Colon (tissue), 2 donors: Measurements from ENCODE around the gene GPRIN2.
"Not testable (repeated sequence)": the region's sequence is repeated elsewhere in the genome, so short reads cannot be mapped to it uniquely, and the experiment has no call there.

Source experiments
- FAIRE-seq: peaks from 2 replicates; lab custom pipeline; 2012; peaks lifted over from hg19 to GRCh38; lab: Jason Lieb, UNC
- donor health status: control.
- donor health status: control.

GPRIN2 gene

DNA sequence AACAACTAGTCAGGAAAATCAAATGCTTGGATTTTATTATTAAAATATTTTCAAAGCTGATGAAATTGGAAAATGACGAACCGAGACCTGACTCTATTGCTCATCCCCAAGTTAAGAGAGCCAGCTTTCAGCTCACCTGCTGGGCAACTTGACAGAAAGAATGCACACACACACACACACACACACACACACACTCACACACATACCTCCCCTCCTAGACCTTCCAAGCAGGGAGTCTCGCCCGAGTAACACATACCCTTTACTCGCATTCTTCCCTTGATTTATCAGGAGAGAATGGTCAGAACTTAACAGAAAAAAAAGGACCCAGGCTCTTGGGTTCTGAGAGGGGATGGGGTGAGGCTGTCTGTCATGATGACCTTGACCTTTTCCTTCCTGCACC is 19.1 kb downstream of the GPRIN2 start:
- no peak for FAIRE-seq

DNA sequence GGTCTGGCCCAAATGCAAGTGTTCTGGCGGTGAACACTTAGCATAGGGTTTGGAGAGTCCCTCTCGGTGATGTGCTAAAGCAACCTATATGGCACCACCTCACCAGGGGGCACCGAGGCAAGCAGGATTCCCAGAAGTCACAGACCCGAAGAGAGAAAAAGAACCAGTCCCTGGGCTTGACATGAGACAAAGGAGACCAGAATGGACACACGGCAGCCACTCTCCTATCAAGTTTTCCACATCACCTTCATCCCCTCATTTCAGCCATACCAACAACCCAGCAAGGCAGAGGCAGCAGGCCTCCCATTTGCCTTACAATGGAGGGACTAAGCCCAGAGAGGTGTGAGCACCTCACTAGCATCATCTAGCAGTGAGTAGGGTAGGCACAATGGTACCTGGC is 19.7 kb downstream of the GPRIN2 start:
- FAIRE-seq: no peak

DNA sequence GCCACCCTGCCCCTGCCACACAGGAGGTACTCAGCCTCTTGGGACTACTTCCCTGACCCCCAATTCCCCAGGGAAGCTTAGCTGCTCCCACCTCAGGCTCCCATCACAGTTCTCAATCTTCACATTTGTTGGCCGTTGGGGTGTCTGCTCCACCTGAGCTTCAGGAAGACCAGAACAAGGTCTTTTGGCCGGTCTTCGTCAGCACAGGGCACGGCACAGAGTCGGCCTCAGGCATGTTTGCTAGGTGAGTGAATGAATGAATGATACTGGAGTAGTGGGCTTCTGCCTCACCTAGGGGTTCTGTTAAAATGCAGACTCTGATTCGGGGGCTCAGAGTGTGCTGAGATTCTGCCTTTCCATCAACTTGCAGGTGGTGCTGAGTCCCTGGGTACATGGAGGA is 20.3 kb downstream of the GPRIN2 start:
- no peak for FAIRE-seq

DNA sequence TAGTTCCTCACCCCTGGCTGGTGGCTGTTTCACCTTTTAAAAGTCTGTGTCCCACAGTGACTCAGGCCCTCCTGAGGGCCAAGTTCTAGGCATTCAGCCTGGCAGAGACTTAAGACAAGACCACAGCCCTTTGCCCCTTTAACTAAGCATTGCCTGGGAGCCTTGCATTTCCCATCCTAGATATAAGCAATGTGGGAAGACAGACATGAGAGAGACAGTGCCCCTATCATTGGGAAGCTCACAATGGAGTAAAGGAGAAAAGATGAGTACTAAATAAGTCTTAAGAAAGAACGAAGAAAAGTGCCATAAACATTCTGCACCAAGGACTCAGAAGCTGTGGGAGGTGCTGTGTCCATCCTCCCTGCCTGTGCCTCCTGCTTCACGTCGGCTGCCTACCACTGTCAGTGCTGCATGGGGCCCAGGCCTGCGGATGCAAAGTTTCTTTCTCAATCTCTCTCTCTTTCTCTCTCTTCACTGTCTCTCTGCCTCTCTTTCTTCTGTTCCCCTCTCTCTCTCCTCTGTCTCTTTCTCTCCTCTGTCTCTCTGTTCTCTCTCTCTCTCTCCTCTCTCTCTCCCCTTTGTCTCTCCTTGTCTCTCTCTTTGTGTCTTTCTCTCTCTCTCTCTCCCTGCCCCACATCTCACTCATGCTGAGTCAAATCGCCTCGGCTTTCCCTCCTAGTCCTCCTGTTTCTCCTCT is 21.5 kb downstream of the GPRIN2 start:
- no peak for FAIRE-seq

DNA sequence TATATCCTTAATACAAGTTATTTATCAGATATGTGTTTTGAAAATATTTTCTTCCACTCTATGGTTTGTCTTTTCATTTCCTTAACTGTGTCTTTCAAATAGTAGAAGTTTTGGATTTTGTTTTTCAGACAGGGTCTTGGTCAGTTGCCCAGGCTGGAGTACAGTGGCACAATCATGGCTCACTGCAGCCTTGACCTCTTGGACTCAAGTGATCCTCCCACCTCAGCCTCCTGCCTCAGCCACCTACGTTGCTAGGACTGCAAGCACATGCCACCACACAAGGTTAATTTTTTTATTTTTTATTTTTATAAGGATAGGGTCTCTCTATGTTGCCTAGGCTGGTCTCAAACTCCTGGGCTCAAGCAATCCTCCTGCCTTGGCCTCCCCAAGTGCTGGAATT is 24.2 kb downstream of the GPRIN2 start:
- not testable (repeated sequence) for FAIRE-seq

DNA sequence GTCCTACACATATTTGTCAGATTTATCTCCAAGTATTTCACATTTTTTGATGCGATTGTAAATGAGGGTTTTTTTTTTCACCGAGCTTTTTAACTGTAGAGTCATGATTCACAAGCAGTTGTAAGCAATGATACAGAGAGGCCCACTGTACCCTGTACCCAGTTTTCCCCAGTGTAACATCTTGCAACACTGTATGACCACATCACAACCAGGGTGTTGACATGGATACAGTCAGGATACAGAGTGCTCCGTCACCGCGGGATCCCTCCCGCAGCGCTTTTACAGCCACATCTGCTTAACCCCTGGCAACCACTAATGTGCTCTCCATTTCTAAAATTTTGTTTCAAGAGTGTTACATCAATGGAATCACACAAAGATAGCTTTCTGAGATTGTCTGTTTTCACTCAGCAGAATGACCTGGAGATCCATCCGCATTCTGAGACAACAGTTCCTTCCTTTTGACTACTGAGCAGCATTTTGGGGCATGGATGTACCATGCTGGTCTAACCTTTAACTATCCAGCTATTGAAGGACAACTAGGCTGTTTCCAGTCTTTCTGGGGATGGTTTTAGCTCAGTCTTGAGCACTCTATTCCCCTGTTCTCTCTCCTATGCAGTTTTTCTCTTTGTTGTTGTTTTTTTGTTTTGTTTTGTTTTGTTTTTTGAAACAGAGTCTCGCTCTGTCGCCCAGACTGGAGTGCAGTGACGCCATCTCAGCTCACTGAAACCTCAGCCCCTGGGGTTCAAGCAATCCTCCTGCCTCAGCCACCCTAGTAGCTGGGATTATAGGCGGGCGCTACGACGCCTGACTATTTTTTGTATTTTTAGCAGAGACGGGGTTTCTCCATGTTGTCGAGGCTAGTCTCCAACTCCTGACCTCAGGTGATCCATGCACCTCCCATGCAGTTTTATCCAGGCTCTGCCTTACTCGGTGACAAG is 25.9 kb downstream of the GPRIN2 start:
- FAIRE-seq: no peak

DNA sequence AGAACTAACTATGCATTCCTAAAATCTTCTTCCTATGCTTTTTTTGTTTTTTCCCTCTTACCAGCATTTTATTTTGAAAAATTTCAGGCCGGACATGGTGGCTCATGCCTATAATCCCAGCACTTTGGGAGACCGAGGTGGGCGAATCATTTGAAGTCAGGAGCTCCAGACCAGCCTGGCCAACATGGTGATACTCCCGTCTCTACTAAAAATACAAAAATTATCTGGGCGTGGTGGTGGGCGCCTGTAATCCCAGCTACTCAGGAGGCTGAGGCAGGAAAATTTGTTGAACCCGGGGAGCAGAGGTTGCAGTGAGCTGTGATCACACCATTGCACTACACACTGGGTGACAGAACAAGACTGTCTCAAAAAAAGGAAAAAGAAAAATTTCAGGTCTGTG is 26.7 kb downstream of the GPRIN2 start:
- not testable (repeated sequence) for FAIRE-seq

DNA sequence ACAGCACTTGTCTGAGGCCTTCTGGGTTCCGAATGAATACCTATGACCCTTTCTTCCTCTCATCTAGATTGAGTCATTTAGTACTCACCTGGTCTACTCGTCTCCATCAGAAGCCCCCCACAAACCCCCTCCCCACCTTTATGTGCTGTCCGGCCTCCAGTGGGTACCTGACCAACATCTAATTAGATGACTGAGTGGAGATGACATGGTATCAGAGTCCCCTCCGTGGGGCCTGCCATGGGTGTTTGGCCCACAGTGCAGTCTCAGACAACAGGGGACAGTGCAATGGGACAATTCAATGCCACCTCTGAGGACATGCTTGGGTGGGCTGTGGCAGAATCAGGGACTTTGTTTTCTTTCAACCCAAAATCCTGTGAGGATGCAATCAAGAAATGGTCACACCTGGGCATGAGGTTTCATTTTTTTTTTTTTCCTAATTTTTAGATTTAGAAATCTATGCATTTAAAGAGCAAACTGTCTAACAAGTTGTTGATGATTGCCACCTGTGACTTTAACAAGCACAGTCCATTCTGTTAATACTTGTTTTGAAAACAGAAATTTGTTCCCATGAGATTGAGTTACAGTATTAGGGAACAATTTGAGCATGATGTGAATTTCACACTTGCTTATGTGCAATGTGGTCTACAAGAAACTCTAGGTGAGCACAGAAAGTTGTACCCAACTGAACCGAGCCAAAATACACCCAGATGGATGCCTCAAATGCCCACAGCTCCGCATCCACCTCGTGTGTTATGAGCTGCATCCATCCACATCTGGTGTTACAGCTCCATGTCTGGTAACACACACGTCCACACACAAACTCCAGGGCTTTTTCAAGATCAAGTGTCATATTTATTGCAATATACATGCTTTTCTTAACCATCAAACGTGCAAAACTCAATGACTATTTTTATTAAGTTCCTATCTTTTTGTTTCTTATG is 27.5 kb downstream of the GPRIN2 start:
- no peak for FAIRE-seq

DNA sequence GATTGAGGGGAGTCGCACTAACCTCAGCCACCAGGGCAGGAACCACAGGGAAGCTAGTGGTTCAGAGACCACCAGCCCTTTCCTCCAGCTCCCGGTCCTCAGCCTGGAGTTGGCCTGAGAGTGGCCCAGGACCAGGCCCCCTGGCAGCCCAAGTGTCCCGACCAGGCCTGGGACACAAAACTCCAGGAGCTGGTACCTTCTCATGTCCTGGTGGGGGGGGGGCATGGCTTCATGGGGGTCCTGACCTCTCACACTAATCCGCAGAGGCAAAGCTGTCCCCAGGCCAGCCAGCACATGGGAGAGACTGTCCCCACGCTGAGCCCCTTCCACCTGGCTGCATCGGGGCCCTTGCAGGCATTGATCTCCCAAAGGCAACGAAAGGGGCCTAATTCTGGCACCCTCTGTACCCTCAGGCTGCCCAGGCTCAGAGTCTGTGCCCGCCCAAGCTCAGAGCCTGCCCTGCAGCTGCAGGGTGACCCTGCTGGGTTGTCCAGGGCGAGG is 28.2 kb downstream of the GPRIN2 start:
- FAIRE-seq: no peak

DNA sequence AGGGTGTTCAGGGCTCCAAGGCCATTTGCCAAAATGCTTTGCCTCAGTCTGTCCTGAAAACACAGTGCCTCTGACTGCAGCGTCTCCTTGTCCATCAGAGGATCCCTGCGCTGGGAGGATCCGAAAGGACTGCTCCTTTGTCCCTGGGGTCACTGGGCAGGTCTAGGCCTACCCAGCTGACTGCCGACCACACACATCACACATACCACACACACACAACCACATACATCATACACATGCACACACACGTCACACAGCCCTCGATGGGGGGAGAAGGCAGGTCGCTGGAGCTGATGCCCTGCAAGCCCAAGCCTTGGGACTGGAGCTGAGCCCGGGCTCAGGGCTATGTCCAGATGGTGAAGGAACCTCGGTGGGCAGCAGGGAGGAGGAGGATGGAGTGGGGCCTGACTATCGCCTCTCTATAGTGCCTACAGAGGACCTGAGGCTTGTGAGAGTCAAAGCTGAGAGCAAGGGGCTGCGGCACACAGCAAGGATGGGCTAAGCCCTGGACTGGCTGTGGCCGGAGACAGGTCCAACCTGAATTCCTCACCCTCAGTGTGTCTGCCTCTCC is 29.1 kb downstream of the GPRIN2 start:
- FAIRE-seq: no peak

DNA sequence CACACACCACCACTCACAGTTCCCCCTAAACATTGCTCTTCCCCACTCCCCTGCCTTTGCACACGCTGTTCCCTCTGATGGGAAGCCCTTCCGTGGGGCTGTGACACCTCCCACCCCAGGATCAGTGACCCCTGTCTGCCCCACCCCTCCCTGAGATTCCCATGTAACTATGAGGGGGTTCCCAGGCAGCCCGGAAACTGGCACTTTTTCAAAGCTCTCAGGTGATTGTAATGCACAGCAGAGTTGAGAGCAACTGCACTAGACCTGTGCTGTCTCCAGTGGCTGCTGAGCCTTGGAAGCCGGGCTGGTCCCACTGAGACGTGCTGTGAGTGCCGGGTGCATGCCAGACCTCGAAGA is 29.8 kb downstream of the GPRIN2 start:
- FAIRE-seq: no peak

DNA sequence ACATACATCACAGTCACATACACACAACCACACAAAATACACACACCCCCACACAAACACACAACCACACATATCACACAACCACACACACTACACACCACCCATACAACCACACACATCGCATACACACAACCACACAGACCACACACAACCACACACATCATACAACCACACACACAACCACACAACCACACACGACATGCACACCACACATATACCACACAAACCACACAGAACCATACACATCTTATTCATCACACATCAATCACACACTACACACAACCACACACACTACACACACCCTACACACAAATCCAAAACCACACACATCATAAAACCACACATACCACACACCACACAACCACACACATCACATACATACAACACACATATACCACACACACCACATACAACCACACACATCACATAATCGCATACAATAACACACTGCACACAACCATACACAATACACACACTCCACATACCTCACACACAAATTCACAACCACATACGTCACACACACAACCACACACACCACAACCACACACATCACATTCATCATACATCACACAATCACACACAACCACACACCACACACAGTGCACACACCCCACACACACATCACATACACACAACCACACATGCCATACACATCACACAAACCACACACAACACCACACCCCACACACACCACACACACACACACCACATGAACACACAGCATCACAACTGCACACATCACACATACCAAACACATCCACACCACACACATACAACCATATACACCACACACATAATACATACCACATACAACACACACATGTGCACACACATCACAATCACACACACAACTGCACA is 30.4 kb downstream of the GPRIN2 start:
- no peak for FAIRE-seq

DNA sequence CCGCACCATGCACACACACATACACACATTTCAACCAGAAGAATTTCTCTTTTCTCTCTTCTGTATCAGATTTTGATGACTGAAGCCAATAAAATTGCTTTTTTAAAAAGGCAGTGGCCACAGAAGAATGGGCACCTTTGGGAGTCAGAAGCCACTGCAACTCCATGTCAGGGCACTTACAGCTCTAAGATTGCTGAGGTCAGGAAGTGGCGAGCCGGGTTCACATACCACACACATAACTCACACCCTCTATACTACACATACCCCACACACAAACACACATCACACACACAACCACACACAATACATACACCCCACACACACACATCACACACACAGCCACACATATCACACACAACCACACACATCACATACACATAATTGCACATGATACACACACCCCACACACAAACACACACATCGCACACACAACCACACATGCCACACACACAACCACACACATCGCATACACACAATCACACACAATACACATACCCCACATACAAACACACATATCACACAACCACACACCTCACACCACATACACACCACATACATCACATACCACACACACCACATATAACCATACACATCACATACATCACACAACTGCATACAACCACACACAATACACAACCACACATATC is 31.2 kb downstream of the GPRIN2 start:
- no peak for FAIRE-seq

DNA sequence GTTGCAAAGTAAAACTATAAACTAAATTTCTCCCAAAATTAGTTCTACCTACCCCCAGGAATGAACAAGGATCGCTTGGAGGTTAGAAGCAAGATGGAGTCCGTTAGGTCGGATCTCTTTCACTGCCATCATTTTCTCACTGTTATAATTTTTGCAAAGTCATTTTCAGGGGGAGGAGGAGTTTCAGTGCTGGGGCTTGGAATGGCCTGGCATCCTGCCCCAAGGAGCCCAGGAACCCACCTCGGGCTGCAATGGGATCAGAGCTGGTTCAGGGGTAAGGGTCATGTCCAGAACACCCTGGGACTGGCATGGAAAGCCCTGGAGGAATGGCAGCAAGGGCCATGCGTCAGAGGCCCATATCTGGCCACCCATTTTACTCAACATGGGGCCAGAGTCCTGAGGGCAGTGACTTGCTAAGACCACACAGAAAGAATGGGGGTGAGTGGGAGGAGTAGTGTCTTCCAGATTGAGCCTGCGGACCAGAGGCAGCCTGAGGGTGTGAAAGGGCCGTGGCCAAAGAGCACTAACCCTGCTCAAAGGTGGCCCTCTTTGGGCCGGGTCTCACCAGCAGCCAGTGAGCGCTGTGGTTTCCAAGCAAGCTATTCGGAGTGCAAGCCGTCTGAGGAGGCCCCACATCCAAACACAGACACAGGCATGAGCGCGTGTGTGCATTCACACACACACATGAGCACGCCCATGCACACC is 31.8 kb downstream of the GPRIN2 start:
- FAIRE-seq: no peak

DNA sequence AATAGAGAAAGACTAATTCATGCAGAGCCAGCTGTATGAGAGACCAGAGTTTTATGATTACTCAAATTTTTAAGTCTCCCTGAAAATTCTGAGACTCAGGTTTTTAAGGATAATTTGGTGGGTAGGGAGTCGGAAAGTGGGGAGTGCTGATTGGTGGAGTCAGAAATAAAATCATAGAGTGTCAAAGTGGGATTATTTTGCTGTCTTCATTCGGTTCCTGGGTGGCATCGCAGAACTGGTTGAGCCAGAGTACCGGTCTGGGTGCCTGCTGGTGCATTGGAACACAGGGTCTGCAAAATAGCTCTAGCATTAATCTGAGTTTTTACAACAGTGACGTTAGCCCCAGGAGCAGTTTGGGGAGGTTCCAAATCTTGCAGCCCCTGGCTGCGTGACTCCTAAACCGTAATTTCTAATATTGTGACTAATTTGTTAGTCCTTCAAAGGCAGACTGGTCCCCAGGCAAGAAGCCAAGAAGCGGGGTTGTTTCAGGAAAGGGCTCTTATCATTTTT is 32.4 kb downstream of the GPRIN2 start:
- FAIRE-seq: no peak

DNA sequence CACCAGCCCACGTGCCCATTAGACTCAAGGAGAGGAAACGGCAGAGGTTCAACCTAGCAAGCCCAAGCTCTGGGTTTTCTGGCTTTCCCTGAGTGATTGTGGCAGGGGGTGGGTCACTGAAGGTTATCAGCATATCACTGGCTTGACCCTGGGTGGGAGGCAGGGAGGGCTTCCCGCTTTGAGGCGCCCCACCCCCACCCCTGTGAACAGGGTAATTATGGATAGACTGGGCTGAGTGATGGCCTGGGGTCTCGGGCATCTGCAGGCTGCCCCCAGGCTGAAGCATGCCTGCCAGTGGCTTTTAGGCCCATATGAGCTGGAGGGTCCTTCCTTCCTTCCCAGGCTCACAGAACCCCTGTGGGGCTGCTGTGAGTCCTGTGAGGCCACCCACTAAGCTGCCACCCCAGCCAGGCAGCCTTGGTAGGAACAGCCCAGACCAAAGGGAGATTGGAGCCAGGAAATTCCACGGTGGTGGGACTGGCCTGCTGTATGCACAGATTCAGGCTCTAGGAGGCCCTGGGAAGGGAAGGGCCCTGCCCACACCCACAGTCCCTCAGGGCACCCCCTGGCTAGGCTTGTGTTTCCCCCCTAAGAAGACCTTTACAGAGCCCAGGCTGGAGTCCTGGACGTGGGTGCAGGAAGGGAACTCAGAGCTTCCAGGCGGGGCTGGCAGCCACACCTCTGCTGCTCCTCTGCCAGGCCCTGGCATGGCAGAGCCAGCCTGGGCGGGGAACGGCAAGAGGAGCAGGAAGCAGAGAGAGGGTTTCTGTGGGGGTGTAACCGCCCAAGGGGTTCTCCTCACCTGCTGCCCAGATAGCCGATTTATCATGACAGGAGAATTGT is 33.1 kb downstream of the GPRIN2 start:
- no peak for FAIRE-seq

DNA sequence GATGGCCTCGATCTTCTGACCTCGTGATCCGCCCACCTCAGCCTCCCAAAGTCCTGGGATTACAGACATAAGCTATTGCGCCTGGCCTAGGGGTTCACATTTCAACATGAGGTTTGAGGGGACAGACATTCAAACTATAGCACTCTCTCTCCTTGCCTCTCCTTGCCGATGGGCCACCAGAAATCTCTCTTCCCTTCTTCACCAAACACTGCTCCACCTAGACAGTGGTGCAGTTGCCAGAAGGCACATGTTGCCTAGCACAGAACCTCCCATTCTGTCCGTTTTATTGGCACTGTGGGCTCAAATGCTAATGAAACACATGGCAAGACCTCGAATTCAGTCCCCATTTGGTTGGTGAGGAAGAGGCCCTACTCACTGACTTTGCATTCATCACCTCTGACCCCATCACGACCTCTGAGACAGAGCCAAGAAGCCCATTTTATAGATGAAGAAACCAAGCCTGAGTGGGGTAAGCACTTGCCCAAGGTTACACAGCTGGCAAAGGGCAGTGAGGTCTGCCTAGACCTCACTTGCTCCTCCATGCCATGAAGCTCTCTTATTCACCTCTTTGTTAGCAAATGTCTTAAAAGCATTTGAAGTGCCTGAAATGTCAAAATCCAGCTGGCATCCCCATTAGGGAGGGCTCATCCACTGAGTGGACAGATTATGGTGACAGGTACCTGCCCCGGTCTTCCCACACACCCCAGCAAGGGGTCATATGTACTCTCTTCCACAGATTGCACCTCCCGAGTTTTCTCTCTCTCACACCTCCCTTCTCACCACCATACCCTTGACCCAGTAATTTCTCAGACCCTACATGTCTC is 34.0 kb downstream of the GPRIN2 start:
- FAIRE-seq: no peak

DNA sequence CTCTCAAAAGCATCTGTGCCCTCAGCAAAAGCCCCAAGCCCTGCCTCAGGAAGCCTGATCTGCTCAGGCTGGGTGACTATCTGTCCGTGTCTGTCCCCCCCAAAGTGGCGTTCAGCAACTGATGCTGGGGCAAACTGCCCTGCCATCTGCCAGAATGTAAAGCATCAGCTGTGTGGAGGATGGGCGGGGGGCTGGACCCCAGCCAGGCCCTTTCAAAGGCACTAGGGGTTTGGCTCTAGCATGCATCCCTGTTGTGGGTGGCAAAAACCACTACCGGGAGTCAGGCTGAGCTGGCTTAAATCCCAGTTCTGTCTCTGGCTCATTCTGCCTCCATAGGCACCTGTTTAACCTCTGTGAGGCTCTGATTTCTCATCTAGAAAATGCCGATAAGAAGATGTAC is 35.5 kb downstream of the GPRIN2 start:
- FAIRE-seq: no peak
